Activated CD8-positive, alpha-beta memory T cell treated with anti-CD3 and anti-CD28 coated beads, Interleukin-2, amount 50 U/mL, for 24 hours (primary cell): ENCODE results near the gene GID8.
"Not testable (repeated sequence)": the region's sequence is repeated elsewhere in the genome, so short reads cannot be mapped to it uniquely, and the experiment has no call there.

Experiments used
- DNase-seq: peaks from one replicate; pipeline ENCODE4 v3.0.0-alpha.2; 2020; ENCODE audit errors: extremely low read depth

GID8 gene

GRCh38 chr20:62922451-62922921 lies 15.5 kb upstream of the GID8 start:
- DNase-seq = no peak

DNA sequence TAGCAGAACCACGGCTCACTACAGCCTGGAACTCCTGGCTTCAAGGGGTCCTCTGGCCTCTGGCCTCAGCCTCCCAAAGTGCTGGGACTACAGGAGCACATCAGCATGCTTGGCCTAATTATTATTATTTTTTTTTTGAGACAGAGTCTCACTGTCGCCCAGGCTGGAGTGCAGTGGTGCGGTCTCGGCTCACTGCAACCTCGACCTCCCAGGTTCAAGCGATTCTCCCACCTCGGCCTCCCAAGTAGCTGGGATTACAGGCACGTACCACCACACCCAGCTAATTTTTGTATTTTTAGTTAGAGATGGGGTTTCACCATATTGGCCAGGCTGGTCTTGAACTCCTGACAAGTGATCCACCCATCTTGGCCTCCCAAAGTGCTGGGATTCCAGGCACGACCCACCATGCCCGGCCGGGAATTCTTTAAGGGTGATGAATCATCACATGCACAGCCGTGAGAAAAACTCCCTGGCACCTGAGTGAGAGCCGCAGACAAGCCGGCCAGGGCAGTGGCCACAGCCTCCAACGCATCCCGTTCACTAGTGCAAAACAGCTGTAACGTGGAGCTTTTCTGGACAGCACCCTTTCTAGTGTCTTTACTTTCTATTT lies 14.8 kb upstream of the GID8 start:
- not testable (repeated sequence) for DNase-seq

DNA sequence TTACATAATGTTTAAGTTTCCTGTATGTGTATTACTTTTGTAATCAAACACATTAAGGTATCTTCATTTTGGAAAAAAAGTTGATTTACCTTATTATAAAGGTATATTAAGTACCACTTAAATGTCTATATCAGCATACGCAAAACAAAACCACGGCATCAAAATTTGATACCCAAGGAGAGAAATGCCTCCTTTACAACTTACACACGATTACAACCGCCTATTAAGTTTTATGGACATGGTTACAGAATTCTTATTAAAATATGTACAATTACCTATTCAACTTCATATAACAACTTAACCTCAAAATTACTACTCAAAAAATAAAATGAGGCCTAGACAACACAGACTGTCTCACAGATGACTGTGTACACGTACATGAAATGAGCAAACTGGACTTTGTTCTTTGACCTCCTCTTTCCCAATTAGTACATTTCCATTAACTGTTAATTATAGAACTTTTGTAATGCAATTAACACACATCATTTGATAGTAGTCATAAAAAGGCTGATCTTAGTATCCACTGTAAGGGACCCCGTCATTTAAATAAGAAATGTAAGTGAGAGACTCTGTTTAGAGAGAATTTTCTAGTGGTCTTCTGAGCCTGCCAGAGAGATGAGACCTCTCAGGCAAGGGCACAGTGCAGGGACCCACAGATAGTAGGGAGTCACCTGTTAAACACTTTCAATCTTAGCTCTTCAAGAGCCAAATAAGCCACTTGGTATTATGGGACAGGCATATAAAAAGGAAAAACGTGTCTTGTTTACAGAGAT lies 14.1 kb upstream of the GID8 start:
- no peak for DNase-seq

DNA sequence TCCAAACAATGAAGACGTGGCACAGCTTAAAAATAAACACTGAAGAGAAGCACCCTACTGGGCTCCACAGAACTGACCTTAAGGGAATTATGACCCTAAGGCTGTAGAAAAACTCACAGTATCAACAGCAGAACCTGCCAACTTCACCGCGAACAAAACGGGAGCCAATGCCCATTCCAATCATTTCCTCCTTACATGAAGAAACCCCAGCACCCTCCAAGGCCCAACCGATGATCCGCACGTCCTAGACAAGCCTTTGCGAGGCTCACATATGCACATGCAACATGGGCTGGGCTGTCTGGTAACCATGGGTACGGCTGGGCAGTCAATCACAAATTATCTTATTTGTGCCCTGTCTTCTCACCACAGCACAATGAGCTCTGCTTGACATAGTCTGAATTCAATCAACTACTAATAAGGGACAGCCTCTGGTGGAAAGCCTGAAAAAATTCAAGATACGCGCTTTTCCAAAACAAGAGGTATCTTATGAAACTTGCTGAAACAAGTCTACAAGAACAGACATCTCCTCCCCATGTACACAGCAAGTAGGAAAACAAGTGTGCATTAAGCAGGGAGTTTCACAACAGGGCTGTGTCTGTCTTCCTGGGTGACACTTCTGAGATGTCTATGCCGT lies 13.4 kb upstream of the GID8 start:
- no peak for DNase-seq

DNA sequence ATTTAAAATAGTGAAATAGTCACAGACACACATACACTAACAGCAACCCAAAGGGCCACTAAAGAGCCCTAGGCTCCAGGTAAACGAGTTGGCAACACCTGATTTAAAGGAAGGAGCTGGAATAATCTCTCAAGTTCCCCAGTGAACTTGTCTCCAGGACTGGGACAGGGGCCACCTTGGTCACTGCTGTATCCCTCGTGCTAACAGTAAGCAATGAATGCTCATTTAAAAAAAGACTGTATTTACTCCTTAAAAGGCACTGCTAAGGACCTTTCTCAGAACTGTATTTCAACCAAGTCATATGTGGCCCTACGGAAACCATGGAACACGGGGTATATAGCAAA lies 12.9 kb upstream of the GID8 start:
- DNase-seq = no peak

DNA sequence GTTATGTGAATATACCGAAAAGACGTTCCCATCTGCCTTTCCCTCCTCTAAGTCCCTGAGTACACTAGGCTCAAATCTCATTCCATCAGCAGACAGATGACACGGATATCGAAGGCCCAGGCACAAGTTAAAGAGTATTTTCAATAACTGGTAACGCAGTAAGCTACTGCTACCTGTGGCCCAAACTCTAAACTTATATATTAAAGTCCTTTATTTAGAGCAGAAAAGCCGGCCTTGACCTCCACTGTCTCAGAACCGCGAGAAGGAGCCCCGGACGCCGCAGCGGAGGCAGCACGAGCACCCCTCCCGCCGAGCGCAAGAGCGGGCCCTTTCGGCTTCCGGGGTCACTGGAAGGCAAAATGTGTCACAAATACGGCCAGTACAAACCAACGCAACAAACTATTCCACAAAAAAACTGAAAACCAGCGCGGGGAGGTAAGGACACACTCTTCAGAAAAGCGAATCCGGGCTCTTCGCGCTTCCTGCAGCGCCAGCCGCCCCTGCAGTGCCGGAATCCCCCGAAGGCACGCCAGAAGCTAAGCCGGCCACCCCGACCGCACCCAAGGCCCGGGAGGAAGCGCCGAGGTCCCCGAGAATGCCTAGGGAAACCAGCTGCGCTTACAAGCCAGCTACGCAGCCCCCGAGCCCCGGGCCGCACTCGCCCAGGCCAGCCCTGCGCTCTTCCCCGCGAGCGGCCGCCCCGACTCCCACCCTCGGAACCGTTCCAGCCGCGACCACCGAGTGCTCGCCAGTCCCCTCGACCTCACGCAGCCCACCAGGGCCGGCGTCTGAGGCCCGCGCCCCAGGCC lies 12.3 kb upstream of the GID8 start:
- no peak for DNase-seq

DNA sequence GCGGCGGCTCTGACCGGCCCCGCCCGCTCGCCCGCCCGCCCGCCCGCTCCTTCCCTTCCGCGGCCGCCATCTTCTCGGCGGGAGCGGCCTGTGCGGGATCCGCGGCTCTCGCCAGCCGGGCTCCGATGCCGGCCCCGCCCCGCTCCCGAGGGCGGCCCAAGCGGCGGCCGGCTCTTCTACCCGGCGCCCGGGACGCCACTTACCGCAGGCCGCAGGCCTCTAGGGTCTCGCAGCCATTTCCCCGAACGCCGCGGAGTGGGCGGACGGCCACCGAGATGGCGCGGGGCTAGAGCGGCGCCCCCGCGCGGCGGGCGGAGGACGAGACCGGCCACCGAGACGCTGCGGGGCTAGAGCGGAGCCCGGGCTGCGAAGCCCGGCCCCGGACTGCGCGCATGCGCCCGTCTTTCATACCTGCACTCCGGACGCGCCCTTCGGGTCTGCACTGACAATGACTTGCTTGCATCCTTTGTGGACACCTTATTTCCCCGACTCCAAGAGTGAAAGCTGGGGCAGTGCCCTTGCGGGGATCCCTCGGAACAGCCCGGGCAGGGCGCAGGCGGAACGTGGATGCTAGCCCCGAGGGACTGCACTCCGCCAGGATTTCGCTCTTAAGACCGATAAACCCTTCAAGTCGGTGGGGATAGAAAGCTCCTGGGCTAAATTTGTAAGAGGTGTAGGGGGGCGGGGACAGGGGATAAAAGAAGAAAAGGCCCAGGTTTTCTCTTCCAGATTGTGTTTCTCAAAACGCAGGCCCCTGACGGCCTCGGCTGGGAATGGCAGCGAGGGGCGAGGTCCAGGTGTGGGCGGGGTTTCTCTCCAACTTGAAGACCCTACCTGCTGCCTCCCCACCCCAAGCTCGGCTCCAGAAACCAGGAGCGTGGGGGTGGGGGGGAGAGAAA lies 11.5 kb upstream of the GID8 start, which contains the start of gene DIDO1:
DIDO1 (minus strand) TSS at position 277 of the 899 bp plus-strand sequence.
- DNase-seq = peak; percentile 64

- DNase-seq = no peak
These were observed 10.7 kb upstream of the GID8 start for GRCh38 chr20:62927128-62927705.

DNA sequence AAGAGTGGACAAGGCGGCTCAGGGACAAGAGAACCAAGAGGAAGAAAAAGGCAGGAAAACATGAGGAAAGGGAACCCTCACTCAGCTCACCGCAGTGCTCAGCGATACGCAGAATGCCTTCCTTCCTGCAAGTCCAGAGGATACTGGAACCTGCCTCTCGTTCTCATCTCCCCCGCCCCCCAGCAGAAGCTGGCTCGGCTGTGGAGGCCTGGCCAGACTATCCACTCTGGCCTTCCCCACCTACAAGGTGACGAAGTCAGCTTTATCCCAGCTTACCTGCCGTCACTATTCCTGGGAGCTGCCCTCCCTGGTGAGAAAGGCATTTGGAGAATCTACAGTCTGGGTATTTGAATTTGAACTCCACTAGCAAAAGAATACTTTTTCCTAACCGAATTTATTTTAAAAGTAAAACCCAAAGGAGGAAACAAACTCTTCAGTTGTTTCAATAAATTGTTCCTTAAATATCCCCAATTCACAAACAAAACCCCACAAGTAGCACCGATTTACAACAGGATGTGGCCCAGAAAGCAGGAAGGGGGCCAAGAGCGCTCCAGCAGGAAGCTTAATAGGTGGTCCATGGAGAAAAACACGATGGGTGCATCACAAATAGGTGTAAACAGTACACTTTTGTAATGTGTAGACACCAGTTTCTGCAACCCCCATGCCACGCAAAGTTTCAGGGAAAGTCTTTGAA lies 9.6 kb upstream of the GID8 start:
- DNase-seq = no peak

DNA sequence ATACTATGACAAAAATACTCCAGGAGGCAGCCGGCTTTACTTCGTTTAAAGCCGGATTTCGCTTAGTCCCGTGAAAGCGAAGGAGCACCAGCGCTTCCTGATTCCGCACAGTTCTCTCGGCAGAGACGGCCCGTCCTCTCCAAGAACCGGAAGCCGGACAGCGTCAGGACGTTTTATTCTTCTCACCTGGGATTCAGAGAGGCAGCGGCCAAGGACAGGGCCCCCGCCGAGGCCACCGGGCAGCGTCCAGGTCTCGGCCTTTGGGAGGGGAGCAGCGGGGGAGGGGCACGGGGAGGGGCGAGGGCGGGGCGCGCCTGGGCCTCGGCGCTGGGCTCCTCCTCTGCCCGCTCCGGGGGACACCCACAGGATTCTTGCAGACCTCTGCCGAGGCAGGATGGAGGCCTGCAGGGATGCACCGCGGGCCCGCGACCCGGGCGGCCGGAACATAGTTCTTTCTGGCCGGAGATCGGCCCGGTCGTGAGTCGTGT lies 8.9 kb upstream of the GID8 start:
- no peak for DNase-seq

DNA sequence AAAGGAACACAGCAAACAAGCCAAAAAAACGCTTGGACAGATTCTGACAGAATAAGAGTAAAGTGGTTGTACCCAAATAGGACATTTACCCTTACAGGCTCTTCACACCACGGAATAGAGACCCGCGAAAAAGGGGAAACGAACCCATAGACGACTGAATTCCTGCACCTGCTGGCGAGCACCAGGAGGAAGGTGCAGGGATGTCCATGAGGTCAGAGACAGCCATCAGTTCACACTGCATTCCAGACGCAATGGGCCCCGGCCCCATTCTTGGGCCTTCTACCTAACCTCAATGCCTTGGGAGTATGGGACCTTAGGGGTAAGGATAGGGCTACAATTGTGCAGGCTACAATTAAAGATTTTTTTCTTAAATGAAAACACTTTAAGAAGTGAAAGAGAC lies 6.5 kb upstream of the GID8 start:
- DNase-seq = no peak

GRCh38 chr20:62933966-62934365 lies 4.0 kb upstream of the GID8 start:
- no peak for DNase-seq

- DNase-seq = no peak
These were observed 2.6 kb upstream of the GID8 start for GRCh38 chr20:62935204-62935967.

GRCh38 chr20:62935968-62936585 lies 1.9 kb upstream of the GID8 start:
- no peak for DNase-seq

DNA sequence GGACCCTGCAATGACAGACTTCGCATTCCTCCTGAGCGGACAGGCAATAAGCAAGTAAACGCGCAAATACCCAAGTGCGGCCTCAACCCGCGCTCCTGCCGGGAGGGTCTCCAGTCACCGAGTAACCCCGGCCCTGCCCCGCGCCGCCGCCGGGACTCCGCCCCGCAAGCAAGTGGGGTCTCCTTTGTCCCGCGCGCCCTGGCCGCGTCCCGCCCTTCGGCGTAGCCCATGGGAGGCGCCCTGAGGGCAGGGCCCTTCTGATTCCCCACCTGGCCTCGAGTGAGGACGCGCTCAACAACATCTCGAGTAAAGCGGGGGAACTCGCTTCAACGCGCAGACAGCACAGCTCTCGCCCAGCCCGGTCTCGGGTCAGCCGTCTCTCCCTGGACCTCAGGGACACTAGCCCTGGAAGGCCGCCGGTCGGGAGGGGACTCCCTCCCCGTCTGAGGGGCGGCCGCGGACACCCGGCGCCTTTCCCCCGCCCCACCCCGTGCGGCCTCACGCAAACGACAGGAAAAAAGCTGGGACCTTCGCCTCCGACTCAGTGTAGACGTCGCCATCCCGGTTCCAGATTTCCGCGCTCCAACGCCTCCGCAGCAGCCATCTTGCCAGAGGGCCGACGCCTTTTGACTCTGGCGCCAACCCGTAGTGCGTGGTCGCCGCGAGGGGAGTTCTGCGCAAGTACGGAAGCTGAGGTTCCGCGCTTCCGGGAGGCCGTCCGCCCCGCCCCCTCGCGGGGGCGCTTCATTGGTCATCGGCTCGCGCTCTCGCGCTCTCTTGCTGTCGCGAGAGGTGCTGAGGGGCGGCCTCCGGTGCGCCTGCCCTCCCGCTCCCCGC lies 461 bp upstream of the GID8 start:
- peak; percentile 87 for DNase-seq

DNA sequence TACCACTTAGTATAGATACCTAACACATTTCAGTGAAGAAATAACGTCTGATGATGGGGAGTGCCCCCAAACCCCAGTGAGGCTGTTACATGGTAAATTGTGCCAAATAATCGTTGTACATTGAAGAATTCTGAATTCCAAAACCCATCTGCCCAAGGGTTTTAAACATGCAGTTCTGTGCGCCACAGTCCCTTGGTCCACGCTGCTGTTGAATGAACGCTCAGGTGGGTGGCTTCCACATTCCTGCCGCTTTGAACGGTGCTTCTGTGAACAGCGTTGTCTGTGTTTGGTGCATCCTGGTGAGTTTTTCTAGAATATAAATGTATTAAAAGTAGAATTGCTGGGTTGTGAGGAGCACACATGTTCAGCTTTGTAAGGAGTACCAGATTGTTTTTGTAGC lies 2.9 kb downstream of the GID8 start:
- DNase-seq = no peak

DNA sequence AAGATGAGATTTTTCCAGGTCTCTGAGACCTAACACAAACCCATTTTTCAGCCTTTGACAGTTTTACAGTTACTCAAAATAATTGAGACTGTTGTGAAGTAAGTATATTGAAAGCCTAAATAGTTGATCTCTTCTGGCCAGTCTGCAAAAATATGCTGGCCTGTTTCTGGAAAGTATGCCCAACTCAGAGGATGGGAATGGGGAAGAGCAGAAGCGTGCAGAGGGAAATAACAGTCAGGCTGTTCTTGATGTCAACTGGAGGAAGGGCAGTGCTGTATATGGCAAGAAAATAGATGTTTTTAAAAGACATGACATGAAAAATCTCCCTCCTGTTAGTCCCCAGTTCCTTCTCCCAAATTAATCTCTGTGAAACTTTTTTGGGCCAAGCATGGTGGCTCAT lies 3.8 kb downstream of the GID8 start:
- DNase-seq = no peak

GRCh38 chr20:62942456-62942855 lies 4.5 kb downstream of the GID8 start:
- no peak for DNase-seq
